OCI-LY1 (cell line): ENCODE results near the gene PRM2.

Experiments used
- H2AFZ ChIP-seq: fragments of 200-600 bp; sonication (generic), shearing (Covaris generic); 2 replicates; pipeline ENCODE4 v1.6.0; 2014; ENCODE audit warnings: antibody characterized with exemption, mild to moderate bottlenecking, low read length
- H3F3A ChIP-seq: fragments of 200-600 bp; sonication (generic), shearing (Covaris generic); 2 replicates; pipeline ENCODE4 v1.6.0; 2014; ENCODE audit warnings: mild to moderate bottlenecking, antibody characterized with exemption, low read length, moderate library complexity; ENCODE audit not compliant: insufficient read depth
- H3K27ac ChIP-seq: fragments of 200-600 bp; sonication (generic); 2 replicates; pipeline ENCODE4 v1.5.1; 2014; ENCODE audit warnings: low read length, mixed run types, mild to moderate bottlenecking, low read depth; ENCODE audit not compliant: poor library complexity, severe bottlenecking
- H3K27me3 ChIP-seq: fragments of 200-600 bp; sonication (generic); 2 replicates; pipeline ENCODE4 v1.6.0; 2014; ENCODE audit warnings: antibody characterized with exemption, mild to moderate bottlenecking, low read length, moderate library complexity; ENCODE audit not compliant: insufficient read depth
- H3K36me3 ChIP-seq: fragments of 200-600 bp; sonication (generic); 2 replicates; pipeline ENCODE4 v1.6.1; 2014; ENCODE audit warnings: mild to moderate bottlenecking, antibody characterized with exemption, low read length, moderate library complexity, mixed read lengths; ENCODE audit not compliant: insufficient read depth
- H3K4me1 ChIP-seq: fragments of 200-600 bp; sonication (generic); 2 replicates; pipeline ENCODE4 v1.5.1; 2014; ENCODE audit warnings: mild to moderate bottlenecking, low read length, moderate library complexity; ENCODE audit not compliant: insufficient read depth, severe bottlenecking
- H3K4me2 ChIP-seq: fragments of 200-600 bp; sonication (generic), shearing (Covaris generic); 2 replicates; pipeline ENCODE4 v1.6.1; 2014; ENCODE audit warnings: low read length
- H3K4me3 ChIP-seq: fragments of 200-600 bp; sonication (generic); 2 replicates; pipeline ENCODE4 v1.5.1; 2014; ENCODE audit warnings: low read length, low read depth, mild to moderate bottlenecking, mixed read lengths; ENCODE audit not compliant: poor library complexity, severe bottlenecking
- H3K79me2 ChIP-seq: fragments of 200-600 bp; shearing (Covaris generic); 2 replicates; pipeline ENCODE4 v1.6.1; 2016; ENCODE audit warnings: mixed run types, low read length, mixed read lengths; ENCODE audit not compliant: insufficient read depth
- H3K9ac ChIP-seq: fragments of 200-600 bp; sonication (generic), shearing (Covaris generic); 2 replicates; pipeline ENCODE4 v1.6.1; 2014; ENCODE audit warnings: mild to moderate bottlenecking, low read length, mixed read lengths
- H3K9me2 ChIP-seq: fragments of 200-600 bp; sonication (generic), shearing (Covaris generic); 2 replicates; pipeline ENCODE4 v1.6.1; 2014; ENCODE audit warnings: low read depth, mild to moderate bottlenecking, low read length, mixed read lengths
- H3K9me3 ChIP-seq: fragments of 200-600 bp; shearing (Covaris generic); 2 replicates; pipeline ENCODE4 v1.6.1; 2014; ENCODE audit warnings: low read length, mixed read lengths
- H4K20me1 ChIP-seq: fragments of 200-600 bp; sonication (generic), shearing (Covaris generic); 2 replicates; pipeline ENCODE4 v1.6.0; 2016; ENCODE audit warnings: mild to moderate bottlenecking, low read length; ENCODE audit not compliant: insufficient read depth
- EZH2 ChIP-seq: fragments of 200-600 bp; sonication (generic), shearing (Covaris generic); IDR thresholded peaks from 2 replicates; pipeline ENCODE4 v1.8.0; 2017; ENCODE audit warnings: borderline replicate concordance, mixed run types, mild to moderate bottlenecking, antibody characterized with exemption, low read length, moderate library complexity, mixed read lengths
- TF ChIP-seq, protein P1 (sequence below): fragments of 200-600 bp; sonication (generic), shearing (Covaris generic); IDR thresholded peaks from 2 replicates; pipeline ENCODE4 v1.5.1; 2017; ENCODE audit warnings: mild to moderate bottlenecking, antibody characterized with exemption, low read length, moderate library complexity, mixed read lengths

Gene PRM2

DNA sequence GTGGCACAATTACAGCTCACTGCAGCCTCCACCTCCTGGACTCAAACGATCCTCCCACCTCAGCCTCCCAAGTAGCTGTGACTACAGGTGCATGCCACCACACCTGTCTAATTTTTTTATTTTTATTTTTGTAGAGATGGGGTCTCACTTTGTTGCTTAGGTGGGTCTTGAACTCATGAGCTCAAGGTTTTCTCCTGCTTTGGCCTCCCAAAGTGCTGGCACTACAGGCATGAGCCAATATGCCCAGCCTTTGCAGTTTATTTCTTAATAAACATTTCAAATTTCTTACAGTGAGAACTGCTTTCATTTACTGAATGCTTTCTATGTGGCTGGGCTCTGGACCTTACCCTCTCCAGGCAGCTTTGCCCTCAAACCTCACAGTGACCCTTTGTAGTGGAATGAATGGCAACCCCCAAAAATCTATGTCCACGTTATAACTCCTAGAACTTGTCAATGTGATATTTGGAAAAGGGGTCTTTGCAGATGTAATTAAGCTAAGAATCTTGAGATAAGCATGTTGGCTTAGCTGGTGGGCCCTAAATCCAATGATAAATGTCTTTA is 5.6 kb downstream of the PRM2 start:
- H4K20me1 ChIP-seq: no peaks in the 10 kb centered on the region
- H2AFZ ChIP-seq: no peak overlapping the region
- no peaks in the 10 kb centered on the region for H3K79me2 ChIP-seq
- H3K4me1 ChIP-seq: no peaks in the 10 kb centered on the region
- H3K36me3 ChIP-seq: no peaks in the 10 kb centered on the region; the same call in 1 of the 2 replicates
- no peak overlapping the region for H3K27ac ChIP-seq
- no peaks in the 10 kb centered on the region for H3K9me2 ChIP-seq
- H3K4me2 ChIP-seq: no peak overlapping the region
- H3K9ac ChIP-seq: no peak overlapping the region
- H3K4me3 ChIP-seq: no peak overlapping the region
- no peaks in the 10 kb centered on the region for H3F3A ChIP-seq
- no peaks in the 10 kb centered on the region for H3K27me3 ChIP-seq
- no peaks in the 10 kb centered on the region for H3K9me3 ChIP-seq
- TF ChIP-seq, protein P1, sequence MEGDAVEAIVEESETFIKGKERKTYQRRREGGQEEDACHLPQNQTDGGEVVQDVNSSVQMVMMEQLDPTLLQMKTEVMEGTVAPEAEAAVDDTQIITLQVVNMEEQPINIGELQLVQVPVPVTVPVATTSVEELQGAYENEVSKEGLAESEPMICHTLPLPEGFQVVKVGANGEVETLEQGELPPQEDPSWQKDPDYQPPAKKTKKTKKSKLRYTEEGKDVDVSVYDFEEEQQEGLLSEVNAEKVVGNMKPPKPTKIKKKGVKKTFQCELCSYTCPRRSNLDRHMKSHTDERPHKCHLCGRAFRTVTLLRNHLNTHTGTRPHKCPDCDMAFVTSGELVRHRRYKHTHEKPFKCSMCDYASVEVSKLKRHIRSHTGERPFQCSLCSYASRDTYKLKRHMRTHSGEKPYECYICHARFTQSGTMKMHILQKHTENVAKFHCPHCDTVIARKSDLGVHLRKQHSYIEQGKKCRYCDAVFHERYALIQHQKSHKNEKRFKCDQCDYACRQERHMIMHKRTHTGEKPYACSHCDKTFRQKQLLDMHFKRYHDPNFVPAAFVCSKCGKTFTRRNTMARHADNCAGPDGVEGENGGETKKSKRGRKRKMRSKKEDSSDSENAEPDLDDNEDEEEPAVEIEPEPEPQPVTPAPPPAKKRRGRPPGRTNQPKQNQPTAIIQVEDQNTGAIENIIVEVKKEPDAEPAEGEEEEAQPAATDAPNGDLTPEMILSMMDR: no peak
- TF ChIP-seq EZH2: no peak

DNA sequence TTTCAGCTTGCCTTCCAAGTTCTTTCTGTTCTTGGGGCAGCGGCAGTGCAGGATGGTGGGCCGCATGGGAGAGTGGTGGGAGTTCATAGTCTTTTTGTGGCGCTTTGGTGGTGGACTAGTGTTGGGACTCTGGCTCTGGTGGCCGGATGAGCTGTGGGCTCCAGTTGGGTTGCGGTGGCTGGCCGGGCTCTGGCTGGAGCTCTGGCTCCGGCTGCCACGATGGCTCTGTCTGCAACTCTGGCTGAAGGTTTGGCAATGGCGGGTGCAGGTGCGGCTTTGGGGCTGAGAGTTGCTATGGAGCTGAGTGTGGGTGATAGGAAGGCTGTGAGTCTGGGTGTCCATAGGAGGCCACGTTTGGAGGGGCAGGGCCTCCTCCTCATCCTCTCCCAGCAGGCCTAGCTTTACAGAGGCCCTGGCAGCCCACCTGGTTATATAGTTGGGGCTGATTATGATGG is 7.3 kb downstream of the PRM2 start, which contains the start of gene TNP2:
Gene TNP2, minus strand, starts transcription at position 405 of the 455 bp plus-strand sequence. Its CDS starts 63 bp downstream, at position 342.
- Histone ChIP-seq H3K27ac (no peak within 1 kb of the TSS), H3K27me3 (no peaks in the 10 kb centered on the region), H3K4me3 (no peak within 1 kb of the TSS), H3K9ac (no peak within 1 kb of the TSS), H4K20me1 (no peaks in the 10 kb centered on the region), H2AFZ (no peak within 1 kb of the TSS), H3F3A (no peaks in the 10 kb centered on the region), H3K79me2 (no peaks in the 10 kb centered on the region), H3K9me3 (no peaks in the 10 kb centered on the region), H3K4me2 (no peak within 1 kb of the TSS), H3K4me1 (peaks cover 3% of the 10 kb centered on the region), H3K9me2 (no peaks in the 10 kb centered on the region), H3K36me3 (no peaks in the 10 kb centered on the region; the same call in 1 of the 2 replicates)
- TF ChIP-seq, protein P1: no peak
- TF ChIP-seq EZH2: no peak

DNA sequence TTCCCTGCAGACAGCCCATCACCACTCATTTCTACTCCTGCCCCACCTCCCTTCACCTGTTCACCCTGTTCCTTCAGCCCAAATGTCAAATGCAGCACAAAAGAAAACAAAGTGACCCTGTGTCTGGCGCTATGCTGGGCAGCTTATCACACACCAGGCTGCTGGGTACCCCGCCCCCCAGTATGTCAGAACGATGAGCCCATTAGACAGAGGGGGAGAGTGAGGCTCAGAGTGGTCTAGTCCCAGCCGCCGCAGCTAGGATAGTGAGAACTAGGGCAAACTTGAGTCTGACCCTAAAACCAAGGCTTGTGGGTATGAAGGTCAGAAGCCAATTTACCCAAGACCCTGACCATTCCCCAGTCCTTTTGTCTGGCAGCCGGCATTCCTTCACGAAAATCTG is 11.2 kb downstream of the PRM2 start:
- no peak overlapping the region for H2AFZ ChIP-seq
- H3K27me3 ChIP-seq: no peaks in the 10 kb centered on the region
- H3K27ac ChIP-seq: no peak overlapping the region
- peaks cover 7% of the 10 kb centered on the region for H3K4me1 ChIP-seq
- no peak overlapping the region for H3K4me2 ChIP-seq
- H3F3A ChIP-seq: no peaks in the 10 kb centered on the region
- H3K79me2 ChIP-seq: no peaks in the 10 kb centered on the region
- H3K36me3 ChIP-seq: no peaks in the 10 kb centered on the region
- H3K9ac ChIP-seq: no peak overlapping the region
- no peaks in the 10 kb centered on the region for H4K20me1 ChIP-seq
- H3K9me3 ChIP-seq: no peaks in the 10 kb centered on the region
- H3K9me2 ChIP-seq: no peaks in the 10 kb centered on the region
- TF ChIP-seq, protein P1: no peak
- TF ChIP-seq EZH2: no peak
- H3K4me3 ChIP-seq: no peak overlapping the region
